Osteocyte (in vitro differentiated cells): Measurements from ENCODE around the gene SMURF1. TPM values are rescaled to one million over a fixed set of nuclear protein-coding genes. Genes with fewer than 3 reads are reported as not detected.

Experiments
- DNase-seq: peaks from one replicate; pipeline ENCODE4 v3.0.0; 2021; ENCODE audit warnings: mixed read lengths; ENCODE audit not compliant: unreplicated experiment; ENCODE audit errors: extremely low spot score
- H3K27ac Mint-ChIP-seq: one replicate; pipeline ENCODE4 v1.8.0; 2021; ENCODE audit warnings: mild to moderate bottlenecking, mixed read lengths; ENCODE audit not compliant: unreplicated experiment
- H3K27me3 Mint-ChIP-seq: one replicate; pipeline ENCODE4 v1.8.0; 2021; ENCODE audit warnings: mixed read lengths; ENCODE audit not compliant: unreplicated experiment
- H3K36me3 Mint-ChIP-seq: one replicate; pipeline ENCODE4 v1.8.0; 2021; ENCODE audit warnings: mixed read lengths; ENCODE audit not compliant: unreplicated experiment
- H3K4me1 Mint-ChIP-seq: one replicate; pipeline ENCODE4 v1.8.0; 2021; ENCODE audit warnings: mixed read lengths; ENCODE audit not compliant: unreplicated experiment
- H3K4me3 Mint-ChIP-seq: one replicate; pipeline ENCODE4 v1.8.0; 2021; ENCODE audit warnings: mild to moderate bottlenecking, moderate library complexity, mixed read lengths; ENCODE audit not compliant: unreplicated experiment
- H3K9me3 Mint-ChIP-seq: one replicate; pipeline ENCODE4 v1.8.0; 2021; ENCODE audit warnings: mixed read lengths; ENCODE audit not compliant: unreplicated experiment
- CTCF ChIP-seq: fragments of 200-600 bp; sonication (generic); IDR thresholded peaks from 2 replicates; pipeline ENCODE4 v1.5.0; 2021; ENCODE audit warnings: antibody characterized with exemption, mild to moderate bottlenecking, moderate library complexity
- total RNA-seq: library from RNA; stranded (reverse); gene quantifications from 2 replicates; pipeline ENCODE4 v1.2.1, GENCODE V29; 2021

SMURF1 gene
- total RNA-seq, 1 donor from 2014 or later: 24.1 TPM

- peak; percentile 75 for DNase-seq
- TF ChIP-seq CTCF: no peak
These were observed 149.6 kb downstream of the SMURF1 start for GRCh38 chr7:98994046-98994944.

DNA sequence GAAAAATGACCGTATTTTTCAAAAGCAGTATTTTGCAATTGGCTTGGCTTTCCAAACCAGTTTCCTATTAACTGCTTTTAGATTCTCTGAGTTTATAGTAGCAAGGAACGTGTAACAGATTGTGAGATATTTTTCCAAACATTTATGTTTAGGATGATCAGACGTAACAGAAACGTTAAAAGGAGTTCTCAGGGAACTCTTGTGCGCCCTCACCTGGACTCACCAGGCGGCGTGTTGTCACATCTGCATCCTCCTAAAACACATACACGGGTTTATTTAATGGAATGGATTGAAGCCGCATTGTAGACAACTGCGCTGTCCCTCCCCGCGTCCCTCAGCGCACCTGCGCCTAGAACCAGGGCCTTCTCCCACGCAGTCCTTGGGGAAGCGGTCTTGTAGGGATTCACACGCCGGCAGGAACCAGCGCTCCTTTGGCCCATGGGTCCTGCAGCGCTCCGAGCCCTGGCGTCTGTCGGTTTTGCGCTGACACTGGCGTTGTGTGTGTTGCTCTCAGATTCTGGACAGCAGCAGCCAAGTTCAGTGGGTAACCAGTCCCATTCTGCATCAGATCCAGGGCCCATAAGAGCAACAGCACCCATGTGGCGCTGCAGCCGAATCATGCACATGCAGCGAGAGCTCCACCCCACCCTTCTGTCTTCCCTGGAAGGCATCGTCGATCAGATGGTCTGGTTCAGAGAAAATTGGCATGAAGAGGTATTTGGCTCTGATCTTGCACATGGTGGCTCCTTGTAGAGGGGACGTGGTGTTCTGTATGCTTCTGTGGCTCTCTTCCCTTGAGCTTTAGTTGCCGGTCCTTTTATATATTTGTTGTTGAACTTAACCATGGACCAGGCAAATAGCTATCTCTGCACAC is 150.6 kb downstream of the SMURF1 start:
- Mint-ChIP-seq H3K4me3 (no peak overlapping the region), H3K27ac (no peak overlapping the region), H3K9me3 (no peaks in the 10 kb centered on the region), H3K27me3 (no peaks in the 10 kb centered on the region), H3K36me3 (peaks cover 46% of the 10 kb centered on the region), H3K4me1 (no peaks in the 10 kb centered on the region)
- no peak for TF ChIP-seq CTCF
- no peak for DNase-seq

More at GRCh38 chr7:98994046-98994944, 149.6 kb downstream of the SMURF1 start:
- no peak overlapping the region for H3K4me3 Mint-ChIP-seq
- no peaks in the 10 kb centered on the region for H3K27me3 Mint-ChIP-seq
- H3K27ac Mint-ChIP-seq: no peak overlapping the region
- H3K36me3 Mint-ChIP-seq: peaks cover 45% of the 10 kb centered on the region
- no peaks in the 10 kb centered on the region for H3K4me1 Mint-ChIP-seq
- no peaks in the 10 kb centered on the region for H3K9me3 Mint-ChIP-seq

DNA sequence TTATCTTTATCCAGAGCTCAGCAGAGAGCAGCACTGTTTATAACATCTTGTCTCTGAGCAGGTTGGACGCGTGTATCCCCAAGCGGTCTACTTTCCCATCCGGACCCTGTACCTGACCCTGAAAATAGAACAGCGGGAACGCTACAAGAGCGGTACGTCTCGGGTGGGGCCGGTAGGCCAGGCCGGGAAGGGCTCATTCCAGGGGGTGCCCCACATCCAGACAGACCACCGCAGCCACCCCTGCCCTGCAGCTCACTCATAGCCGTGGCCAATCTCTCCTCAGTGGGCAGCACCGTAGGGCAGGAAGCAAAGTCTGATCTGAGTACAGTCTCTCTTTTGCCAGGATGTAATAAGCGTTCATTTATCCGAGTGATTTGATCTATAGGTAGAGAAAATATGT is 151.8 kb downstream of the SMURF1 start:
- Mint-ChIP-seq H3K27me3 (no peaks in the 10 kb centered on the region), H3K36me3 (peaks cover 55% of the 10 kb centered on the region), H3K4me1 (no peaks in the 10 kb centered on the region), H3K9me3 (no peaks in the 10 kb centered on the region), H3K27ac (no peak overlapping the region), H3K4me3 (no peak overlapping the region)
- no peak for DNase-seq
- no peak for TF ChIP-seq CTCF

DNA sequence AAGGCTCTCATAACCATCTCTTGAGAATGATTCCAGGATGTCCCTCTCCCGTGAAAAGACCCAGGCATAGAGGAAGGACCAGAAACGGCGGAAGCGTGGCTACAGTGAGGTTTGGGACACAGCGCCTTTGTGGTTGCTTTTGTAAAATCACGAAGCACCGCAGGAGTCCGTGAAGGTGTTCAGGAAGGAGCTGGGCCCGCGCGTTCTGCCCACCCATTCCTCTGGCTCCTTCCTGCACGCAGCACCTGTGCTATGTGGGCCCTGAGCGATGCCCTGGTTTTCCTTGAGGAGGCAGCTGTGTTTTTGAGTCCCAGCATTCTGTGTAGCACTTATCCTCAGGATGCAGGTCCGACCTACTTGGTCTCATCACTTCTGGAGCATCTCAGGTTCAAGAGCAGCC is 152.8 kb downstream of the SMURF1 start:
- no peaks in the 10 kb centered on the region for H3K4me1 Mint-ChIP-seq
- no peak overlapping the region for H3K27ac Mint-ChIP-seq
- no peak overlapping the region for H3K4me3 Mint-ChIP-seq
- no peaks in the 10 kb centered on the region for H3K27me3 Mint-ChIP-seq
- peaks cover 59% of the 10 kb centered on the region for H3K36me3 Mint-ChIP-seq
- peaks cover 6% of the 10 kb centered on the region for H3K9me3 Mint-ChIP-seq
- no peak for DNase-seq
- no peak for TF ChIP-seq CTCF

- H3K36me3 Mint-ChIP-seq: peaks cover 64% of the 10 kb centered on the region
- H3K4me3 Mint-ChIP-seq: no peak overlapping the region
- peaks cover 11% of the 10 kb centered on the region for H3K9me3 Mint-ChIP-seq
- no peaks in the 10 kb centered on the region for H3K4me1 Mint-ChIP-seq
- no peak for TF ChIP-seq CTCF
- DNase-seq: no peak
- H3K27me3 Mint-ChIP-seq: no peaks in the 10 kb centered on the region
- no peak overlapping the region for H3K27ac Mint-ChIP-seq
These were observed 153.6 kb downstream of the SMURF1 start for GRCh38 chr7:98990356-98990755.
